Subcutaneous adipose tissue (tissue), 4 donors: ENCODE results near the gene SIL1. TPM values are rescaled to one million over a fixed set of nuclear protein-coding genes. Genes with fewer than 3 reads are reported as not detected.

Experiments
- CTCF ChIP-seq: fragments of 450-650 bp; IDR thresholded peaks from one replicate; pipeline ENCODE4 v1.5.1; 2016; ENCODE audit warnings: low read depth, mild to moderate bottlenecking, control low read depth, antibody characterized with exemption, moderate library complexity
- total RNA-seq, 4 donors: library from RNA; depleted of rRNA; stranded (reverse); fragments of >200 nt; gene quantifications; one replicate each; pipeline ENCODE4 v1.1.0, GENCODE V29; 2016

SIL1 gene
- total RNA-seq, 4 donors from 2014 or later = 29.7 to 52.9 (median 44.8) TPM

DNA sequence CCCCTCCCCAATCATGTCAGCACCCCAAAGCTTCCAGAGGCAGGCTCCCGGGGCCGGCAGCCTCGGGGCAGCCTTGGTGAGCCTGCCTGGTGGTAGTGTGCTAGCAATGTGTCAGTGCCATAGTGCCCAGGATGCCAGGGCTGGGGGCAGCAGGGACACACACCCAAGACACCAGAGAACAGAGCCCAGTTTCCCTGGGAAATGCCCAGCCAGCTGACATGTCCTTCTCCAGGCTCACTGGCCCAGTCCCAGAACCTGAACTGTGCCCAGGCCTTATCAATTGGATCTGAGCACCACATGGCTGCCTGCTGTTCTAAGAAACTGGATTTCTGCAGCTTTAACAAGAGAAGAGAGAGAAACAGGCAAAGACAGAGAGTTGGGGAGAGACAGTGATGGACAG, 248.2 kb downstream of the SIL1 start:
- TF ChIP-seq CTCF = no peak

DNA sequence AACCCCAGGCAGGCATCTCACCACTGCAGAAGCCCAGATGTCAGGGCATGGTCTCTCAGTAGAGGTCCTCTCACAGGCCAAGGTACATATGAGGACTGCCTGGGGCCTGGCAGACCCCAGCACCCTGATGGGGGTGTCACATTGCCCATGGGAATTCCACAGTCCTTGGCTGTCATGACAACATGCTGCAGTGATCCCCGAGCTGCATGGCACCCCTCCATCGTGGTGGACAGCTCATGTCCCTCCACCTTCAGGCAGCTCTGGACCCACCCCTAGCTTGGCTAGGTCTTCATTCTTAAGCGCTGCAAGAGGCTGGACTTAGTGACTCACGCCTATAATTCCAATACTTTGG, 249.0 kb downstream of the SIL1 start:
- no peak for TF ChIP-seq CTCF

DNA sequence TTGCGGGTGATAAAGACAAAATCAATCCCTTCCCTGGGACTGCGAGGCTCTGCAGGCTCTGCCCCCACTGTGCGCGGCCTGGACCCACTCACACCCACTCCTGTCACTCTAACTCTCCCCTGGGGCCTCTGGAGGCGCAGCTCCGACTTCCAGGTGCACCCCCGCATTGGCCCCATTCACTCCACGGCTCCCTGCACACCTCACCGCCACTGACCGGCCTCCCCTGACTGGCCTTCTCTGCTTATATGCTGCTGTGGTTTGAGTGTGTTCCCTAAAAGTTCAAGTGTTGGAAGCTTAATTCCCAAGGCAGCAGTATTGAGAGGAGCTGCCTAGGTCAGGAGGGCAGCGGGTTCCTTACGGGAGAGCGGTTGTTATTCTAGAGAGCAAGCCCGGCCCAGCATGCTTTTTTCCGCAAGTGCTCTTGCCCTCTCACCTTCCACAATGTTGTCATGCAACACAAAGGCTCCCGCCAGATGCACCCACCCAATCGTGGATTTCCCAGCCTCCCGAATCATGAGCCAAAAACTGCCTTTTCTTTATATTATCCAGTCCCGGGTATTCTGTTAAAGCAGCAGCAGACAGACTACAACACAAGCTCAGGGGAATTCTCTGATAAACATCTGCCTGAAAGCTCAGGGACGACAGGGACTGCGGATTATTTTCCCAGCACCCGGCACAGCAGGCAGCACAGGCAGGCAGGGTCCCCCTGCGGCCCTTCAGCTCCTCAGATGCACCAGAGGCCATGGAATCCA, 249.5 kb downstream of the SIL1 start:
- no peak for TF ChIP-seq CTCF

- no peak for TF ChIP-seq CTCF
These were observed 250.4 kb downstream of the SIL1 start for GRCh38 chr5:138947780-138948179.

GRCh38 chr5:138946831-138947560, 251.2 kb downstream of the SIL1 start:
- TF ChIP-seq CTCF = no peak

GRCh38 chr5:138946241-138946623, 251.9 kb downstream of the SIL1 start:
- no peak for TF ChIP-seq CTCF

DNA sequence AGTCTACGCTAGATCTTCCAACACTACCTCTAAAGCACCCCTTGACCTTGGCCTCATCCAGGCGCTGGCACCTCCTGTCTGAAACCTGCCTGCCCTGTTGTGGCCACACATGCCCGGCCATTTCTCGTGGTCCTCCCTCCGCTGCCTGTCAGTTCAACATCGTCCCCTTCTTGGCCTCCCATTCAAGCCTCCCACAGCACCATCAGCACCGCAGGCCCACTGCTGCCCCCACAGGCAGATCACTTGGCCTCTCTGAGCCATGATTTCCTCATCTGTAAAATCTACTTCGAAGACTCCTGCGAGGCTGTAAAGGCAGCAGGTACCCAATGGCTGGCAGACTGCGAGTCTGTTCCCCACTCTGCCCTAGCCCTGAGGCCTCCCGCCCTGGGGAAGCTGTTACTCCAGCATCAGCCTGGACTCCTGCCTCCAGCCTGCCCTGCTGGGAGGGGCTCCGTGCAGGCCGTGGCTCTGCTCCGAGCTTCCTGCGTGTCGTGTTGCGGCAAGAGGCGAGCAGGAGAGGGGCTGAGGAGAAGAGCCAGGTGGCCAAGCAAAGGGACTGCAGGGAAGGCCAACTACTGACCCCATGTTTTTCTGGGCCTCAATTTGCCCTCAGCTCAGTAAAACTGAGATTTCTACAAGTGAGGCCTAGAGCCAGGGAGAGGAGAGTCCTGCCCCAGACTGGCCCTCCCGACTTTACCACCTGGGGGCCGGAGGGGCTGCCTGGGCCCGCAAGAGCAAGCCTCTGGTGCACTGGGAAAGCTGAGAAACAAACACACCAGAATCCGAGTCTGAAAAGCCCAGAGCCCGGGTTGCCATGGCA, 252.5 kb downstream of the SIL1 start:
- TF ChIP-seq CTCF = no peak
